Stomach (tissue), 4 donors: ENCODE measurements around the gene CDH12.
"Not testable (repeated sequence)": the region's sequence is repeated elsewhere in the genome, so short reads cannot be mapped to it uniquely, and the experiment has no call there.

Experiments
- CTCF ChIP-seq, 7 experiments: fragments of 450-650 bp in 4 of 7; fragments of 200-600 bp in 3 of 7; sonication (generic) in 3 of 7; IDR thresholded peaks; one replicate each; pipeline ENCODE4 v1.5.1; 2016 to 2019; ENCODE audit warnings: antibody characterized with exemption in 7 of 7, control low read depth in 2 of 7, mild to moderate bottlenecking in 1 of 7
- POLR2AphosphoS5 ChIP-seq, 3 donors: sonication (generic); formaldehyde crosslinking; IDR thresholded peaks; one replicate each; pipeline ENCODE4 v1.6.1; 2016; ENCODE audit warnings: antibody characterized with exemption in 3 of 3

GRCh38 chr5:22168704-22169103 is 684.4 kb downstream of the CDH12 start:
- TF ChIP-seq POLR2AphosphoS5, CTCF (IDR thresholded peaks at IDR 0.05): not testable (repeated sequence)
